ENCODE data around the gene SLC25A1.
"Not testable (repeated sequence)": the region's sequence is repeated elsewhere in the genome, so short reads cannot be mapped to it uniquely, and the experiment has no call there.

Gene SLC25A1

GRCh38 chr22:19206287-19206686 lies 27.8 kb upstream of the SLC25A1 start:
- DNase-seq (ENCODE audit: low read depth): no peak
- no peak for TF ChIP-seq CTCF (conservative IDR thresholded peaks at IDR 0.05; ENCODE audit: low read depth, low read length)
- H3K4me3 ChIP-seq (ENCODE audit: low read length): no peak overlapping the region

- TF ChIP-seq CTCF (conservative IDR thresholded peaks at IDR 0.05; ENCODE audit: low read depth, low read length): no peak
- no peak overlapping the region for H3K4me3 ChIP-seq (ENCODE audit: low read length)
- no peak for DNase-seq (ENCODE audit: low read depth)
These were observed 26.1 kb upstream of the SLC25A1 start for GRCh38 chr22:19204640-19205039.

GRCh38 chr22:19203834-19204233 lies 25.3 kb upstream of the SLC25A1 start:
- DNase-seq (ENCODE audit: low read depth): no peak
- H3K4me3 ChIP-seq (ENCODE audit: low read length): no peak overlapping the region
- TF ChIP-seq CTCF (conservative IDR thresholded peaks at IDR 0.05; ENCODE audit: low read depth, low read length): no peak

GRCh38 chr22:19202799-19203186 lies 24.3 kb upstream of the SLC25A1 start:
- DNase-seq (ENCODE audit: low read depth); H3K4me3 ChIP-seq (ENCODE audit: low read length): not testable (repeated sequence)

- DNase-seq (ENCODE audit: low read depth): no peak
- H3K4me3 ChIP-seq (ENCODE audit: low read length): no peak overlapping the region
- TF ChIP-seq CTCF (conservative IDR thresholded peaks at IDR 0.05; ENCODE audit: low read depth, low read length): no peak
These were observed 23.6 kb upstream of the SLC25A1 start for GRCh38 chr22:19201869-19202798.

- TF ChIP-seq CTCF (conservative IDR thresholded peaks at IDR 0.05; ENCODE audit: low read depth, low read length): no peak
- no peak overlapping the region for H3K4me3 ChIP-seq (ENCODE audit: low read length)
- no peak for DNase-seq (ENCODE audit: low read depth)
These were observed 22.8 kb upstream of the SLC25A1 start for GRCh38 chr22:19201130-19201868.

- TF ChIP-seq CTCF (conservative IDR thresholded peaks at IDR 0.05; ENCODE audit: low read depth, low read length): no peak
- H3K4me3 ChIP-seq (ENCODE audit: low read length): no peak overlapping the region
- DNase-seq (ENCODE audit: low read depth): no peak
These were observed 20.9 kb upstream of the SLC25A1 start for GRCh38 chr22:19199479-19199878.

All from retinal pigment epithelial cell (primary cell).